NCI-H146 treated with DMSO at 0.1 percent for 48 hours (cell line): ENCODE measurements around the gene ZSCAN12.

Source experiments
- DNase-seq: peaks from one replicate; lab custom pipeline; 2025; ENCODE audit not compliant: unreplicated experiment; lab: John Stamatoyannopoulos, UW

Gene ZSCAN12

GRCh38 chr6:28354688-28355554, 44.6 kb downstream of the ZSCAN12 start:
- no peak for DNase-seq

- DNase-seq: no peak
Observed at GRCh38 chr6:28353981-28354676, 45.4 kb downstream of the ZSCAN12 start.

DNA sequence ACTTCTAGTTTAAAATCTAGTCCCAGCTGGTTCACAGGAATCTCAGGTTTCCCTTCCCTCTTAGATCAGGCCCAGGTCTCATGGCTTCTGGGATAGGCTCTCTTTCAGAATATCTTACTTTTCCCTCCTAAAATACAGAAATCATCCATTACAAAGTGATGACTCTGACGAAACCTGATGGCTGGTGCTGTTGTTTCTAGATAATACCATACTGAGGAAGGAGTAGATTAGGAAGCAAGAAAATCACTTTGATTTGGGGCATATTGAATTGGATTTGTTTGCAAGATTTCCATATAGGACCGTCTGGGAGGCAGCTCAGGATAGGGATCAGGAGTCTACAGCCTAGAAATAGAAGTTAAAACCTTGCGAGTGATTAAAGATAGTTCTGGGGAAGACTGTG, 46.2 kb downstream of the ZSCAN12 start:
- DNase-seq: no peak

- no peak for DNase-seq
Observed at GRCh38 chr6:28351493-28351925, 48.0 kb downstream of the ZSCAN12 start.

- DNase-seq: no peak
Observed at GRCh38 chr6:28351087-28351486, 48.5 kb downstream of the ZSCAN12 start.

DNA sequence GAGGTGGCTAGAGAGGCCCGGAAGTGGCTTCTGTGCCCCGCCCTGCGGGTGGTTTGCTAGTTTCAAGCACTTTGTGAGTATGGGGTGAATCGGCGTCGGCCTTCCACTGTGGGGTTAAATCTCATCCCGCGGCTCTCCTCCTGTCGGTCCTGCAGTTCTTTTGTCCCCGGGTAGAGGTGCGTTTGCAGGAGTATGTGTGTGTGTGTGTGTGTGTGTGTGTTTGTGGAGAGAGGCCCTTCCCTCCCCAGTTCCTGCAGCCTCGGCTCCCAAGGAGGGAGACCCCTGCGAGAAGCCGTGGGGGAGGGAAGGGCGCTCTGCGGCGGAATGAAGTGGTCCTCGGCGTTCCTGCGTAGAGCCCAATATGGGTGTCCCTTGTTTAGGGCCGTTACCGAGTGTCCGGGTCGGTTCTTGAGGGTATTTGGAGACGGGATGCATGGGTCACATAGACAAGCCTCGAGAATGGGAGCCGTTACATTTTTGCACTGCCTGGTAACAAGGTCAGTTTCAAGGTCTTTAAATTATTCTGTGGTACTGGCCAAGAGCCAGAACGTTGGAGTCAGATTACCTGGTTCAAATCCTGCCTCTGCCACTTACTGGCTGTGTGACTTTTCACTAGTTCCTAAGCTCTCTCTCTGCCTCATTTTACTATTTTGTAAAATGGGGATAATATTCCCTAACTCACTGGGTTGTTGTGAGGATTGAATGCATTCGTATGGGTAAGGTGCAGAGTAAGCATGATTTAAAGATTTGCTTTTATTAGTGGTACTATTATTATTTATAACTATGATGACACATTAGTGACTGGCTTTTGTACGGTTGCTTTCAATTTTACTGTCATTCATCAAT, 49.4 kb downstream of the ZSCAN12 start, which contains the start of gene ZKSCAN3:
TSS of gene ZKSCAN3 (plus strand) at position 56 of the 846 bp plus-strand sequence. CDS start 9,640 bp downstream, outside the sequence.
- peak; percentile 68 for DNase-seq

GRCh38 chr6:28349344-28349891, 50.1 kb downstream of the ZSCAN12 start:
- DNase-seq: no peak

- no peak for DNase-seq
Observed at GRCh38 chr6:28347119-28347518, 52.4 kb downstream of the ZSCAN12 start.

GRCh38 chr6:28345201-28345600, 54.3 kb downstream of the ZSCAN12 start:
- no peak for DNase-seq

DNA sequence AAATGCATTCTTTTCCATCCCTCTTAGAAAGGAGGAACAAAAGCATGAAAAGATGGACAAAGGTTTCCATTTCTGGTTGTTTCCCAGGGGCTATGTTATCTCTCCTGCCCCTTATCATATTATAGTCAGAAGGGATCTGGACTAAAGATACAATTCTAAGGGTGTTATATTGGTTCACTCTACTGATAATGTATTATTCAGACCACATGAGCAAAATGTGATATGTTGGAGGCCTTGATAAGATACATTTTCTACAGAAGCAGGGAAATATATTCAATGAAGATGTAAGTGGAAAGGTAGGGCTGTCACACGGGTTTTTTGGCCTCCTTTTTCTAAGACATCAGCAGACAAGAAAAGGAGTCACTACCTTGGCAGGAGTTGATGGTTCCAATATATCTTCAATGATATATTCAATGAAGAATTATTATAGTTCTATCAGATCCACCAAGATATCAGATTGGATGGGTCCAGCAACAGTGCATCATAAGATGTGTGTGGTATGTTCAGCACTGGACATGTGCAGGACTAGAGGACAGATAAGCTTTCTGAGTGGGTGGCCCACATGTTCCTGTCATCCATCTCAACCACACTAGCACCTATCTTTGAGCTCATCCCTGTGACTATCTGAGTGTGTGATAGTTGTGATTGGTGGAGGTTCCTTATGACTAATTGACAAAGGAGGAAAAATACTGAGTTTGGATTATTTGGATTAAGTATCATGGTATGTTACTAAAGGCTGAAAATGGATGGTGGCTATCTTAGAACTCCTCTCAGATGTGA, 55.5 kb downstream of the ZSCAN12 start:
- DNase-seq: no peak

GRCh38 chr6:28340310-28341095, 59.0 kb downstream of the ZSCAN12 start:
- DNase-seq: no peak

GRCh38 chr6:28337121-28337520, 62.4 kb downstream of the ZSCAN12 start:
- DNase-seq: no peak

DNA sequence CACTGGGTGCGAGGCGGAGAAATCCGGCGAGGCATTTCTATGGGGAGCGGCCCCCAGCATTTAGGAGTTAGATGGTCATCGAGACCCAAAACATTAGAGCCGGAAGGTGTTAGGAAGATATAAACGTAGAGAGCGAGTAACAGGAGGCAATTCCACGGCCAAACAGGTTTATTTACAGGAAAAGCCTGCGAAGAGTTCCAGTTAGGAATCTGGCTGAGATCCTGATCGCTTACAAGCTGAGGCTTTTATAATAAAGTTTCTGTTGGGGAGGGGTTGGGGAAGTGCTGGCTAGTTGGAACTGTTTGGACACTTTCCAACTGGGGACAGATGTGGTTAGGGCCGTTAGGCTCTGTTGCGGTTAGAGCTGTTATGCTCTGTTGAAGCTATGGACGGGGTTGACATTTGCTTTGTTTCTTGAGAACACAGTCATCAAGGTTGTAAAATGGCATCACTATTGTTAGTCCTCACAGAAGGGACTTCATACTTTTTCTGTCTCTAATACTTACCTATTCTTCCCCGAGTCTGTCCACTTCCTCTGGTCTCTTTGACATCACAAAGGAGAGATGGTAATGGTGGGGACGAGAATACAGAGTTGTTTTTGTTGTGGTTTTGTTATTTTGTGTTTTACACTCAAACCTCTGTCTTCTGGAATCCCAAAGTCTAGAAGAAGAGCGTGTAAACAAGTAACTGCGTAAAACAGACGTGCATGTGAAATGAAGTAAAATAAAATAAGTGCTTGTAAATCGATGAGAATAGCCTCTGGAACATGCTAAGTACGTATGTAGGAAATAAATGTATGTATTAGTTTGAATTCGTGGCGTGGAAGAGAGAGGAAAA, 63.0 kb downstream of the ZSCAN12 start:
- DNase-seq: no peak

- DNase-seq: peak; percentile 90
Observed at GRCh38 chr6:28335564-28336283, 63.8 kb downstream of the ZSCAN12 start, which contains the start of gene ZSCAN31. TSS of gene ZSCAN31 (minus strand) at chr6:28336148. CDS start at chr6:28329683, 6,465 bp downstream.

DNA sequence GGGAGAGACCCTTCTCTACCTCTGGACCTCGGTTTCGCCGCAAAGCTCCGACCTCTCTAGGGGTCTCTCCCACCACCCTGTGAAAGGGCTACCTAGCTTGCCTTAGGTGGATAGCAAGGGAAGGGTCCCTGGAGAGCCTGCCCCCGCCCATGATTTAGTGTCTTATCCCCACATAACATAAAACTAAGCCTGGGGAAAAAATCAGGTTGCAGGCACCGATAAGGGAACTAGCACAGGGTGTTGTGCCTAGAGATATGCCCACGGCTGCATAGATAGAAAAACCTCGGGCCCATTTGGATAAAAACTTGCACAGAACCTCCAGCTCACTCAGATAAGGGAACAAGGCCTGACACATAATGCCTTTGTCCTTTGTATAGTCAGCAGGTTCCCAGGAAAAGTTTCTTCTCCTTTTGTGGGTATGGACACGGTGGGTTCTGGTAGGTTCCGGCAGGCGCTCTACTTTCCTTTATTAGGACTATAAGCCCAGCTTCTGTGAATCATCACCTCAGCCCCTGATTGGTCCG, 64.4 kb downstream of the ZSCAN12 start:
- DNase-seq: no peak

DNA sequence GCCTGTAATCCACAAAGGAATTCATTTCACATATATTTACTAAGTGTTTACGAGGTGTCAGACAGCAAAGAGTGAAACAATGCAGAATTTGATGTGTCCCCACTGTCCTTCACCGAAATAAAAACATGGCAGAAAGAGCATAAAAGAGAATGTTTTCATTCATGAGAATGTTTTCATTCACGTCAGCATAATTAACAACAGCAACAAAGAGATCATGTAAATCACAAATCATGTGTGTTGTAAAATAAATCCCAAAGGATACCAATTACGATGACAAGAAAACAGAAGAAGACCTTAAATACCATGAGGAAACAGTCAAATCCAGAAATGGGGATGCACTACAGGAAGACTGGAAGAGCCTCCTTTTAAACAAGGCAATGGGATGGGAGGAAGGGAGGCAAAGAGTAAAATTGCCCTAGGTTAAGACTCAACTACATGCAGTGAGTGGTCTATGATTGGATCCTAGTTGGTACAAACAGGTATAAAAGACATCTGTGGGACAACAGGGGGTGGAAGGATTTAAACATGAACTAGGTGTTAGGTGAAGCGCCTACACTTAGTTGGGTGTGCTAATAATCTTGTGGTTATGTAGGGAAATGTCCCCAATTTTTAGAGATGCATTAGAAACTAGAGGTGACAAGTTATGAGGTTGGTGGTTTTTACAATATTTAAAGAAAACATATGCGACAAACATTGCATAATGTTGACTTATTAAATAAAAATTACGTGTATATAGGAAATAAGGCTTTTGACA, 65.1 kb downstream of the ZSCAN12 start:
- no peak for DNase-seq

- no peak for DNase-seq
Observed at GRCh38 chr6:28333599-28334018, 65.9 kb downstream of the ZSCAN12 start.
